Tibial nerve (tissue), 4 donors: ENCODE measurements around the gene BSPRY.

ENCODE experiments used
- EP300 ChIP-seq, 2 donors: sonication (generic); formaldehyde crosslinking; IDR thresholded peaks; one replicate each; pipeline ENCODE4 v1.6.1; 2017; ENCODE audit warnings: antibody characterized with exemption in 2 of 2, mild to moderate bottlenecking in 1 of 2
- POLR2A ChIP-seq, 2 donors: fragments of 450-650 bp; IDR thresholded peaks; one replicate each; pipeline ENCODE4 v1.6.1; 2017; ENCODE audit warnings: antibody characterized with exemption in 2 of 2, mild to moderate bottlenecking in 2 of 2, moderate library complexity in 2 of 2
- TF ChIP-seq, protein P1 (sequence below), 5 experiments: fragments of 200-600 bp in 3 of 5; fragments of 450-650 bp in 2 of 5; sonication (generic) in 3 of 5; IDR thresholded peaks; one replicate each; pipeline ENCODE4 v1.5.1; 2016 to 2019; ENCODE audit warnings: antibody characterized with exemption in 5 of 5, mild to moderate bottlenecking in 3 of 5, moderate library complexity in 2 of 5

- TF ChIP-seq, protein P1, sequence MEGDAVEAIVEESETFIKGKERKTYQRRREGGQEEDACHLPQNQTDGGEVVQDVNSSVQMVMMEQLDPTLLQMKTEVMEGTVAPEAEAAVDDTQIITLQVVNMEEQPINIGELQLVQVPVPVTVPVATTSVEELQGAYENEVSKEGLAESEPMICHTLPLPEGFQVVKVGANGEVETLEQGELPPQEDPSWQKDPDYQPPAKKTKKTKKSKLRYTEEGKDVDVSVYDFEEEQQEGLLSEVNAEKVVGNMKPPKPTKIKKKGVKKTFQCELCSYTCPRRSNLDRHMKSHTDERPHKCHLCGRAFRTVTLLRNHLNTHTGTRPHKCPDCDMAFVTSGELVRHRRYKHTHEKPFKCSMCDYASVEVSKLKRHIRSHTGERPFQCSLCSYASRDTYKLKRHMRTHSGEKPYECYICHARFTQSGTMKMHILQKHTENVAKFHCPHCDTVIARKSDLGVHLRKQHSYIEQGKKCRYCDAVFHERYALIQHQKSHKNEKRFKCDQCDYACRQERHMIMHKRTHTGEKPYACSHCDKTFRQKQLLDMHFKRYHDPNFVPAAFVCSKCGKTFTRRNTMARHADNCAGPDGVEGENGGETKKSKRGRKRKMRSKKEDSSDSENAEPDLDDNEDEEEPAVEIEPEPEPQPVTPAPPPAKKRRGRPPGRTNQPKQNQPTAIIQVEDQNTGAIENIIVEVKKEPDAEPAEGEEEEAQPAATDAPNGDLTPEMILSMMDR (IDR thresholded peaks at IDR 0.05) = no peak
- TF ChIP-seq EP300 (IDR thresholded peaks at IDR 0.05) (no peak), POLR2A (IDR thresholded peaks at IDR 0.05) (no peak)
These were observed 11.6 kb upstream of the BSPRY start for GRCh38 chr9:113337714-113338113.
